Stomach (tissue), 9 donors: ENCODE data around the gene HDAC9. TPM values are rescaled to one million over a fixed set of nuclear protein-coding genes. Genes with fewer than 3 reads are reported as not detected.

Experiments
- DNase-seq, 2 donors: peaks; one replicate each; pipeline versions ENCODE4 v3.0.0 to v3.0.0-alpha.2; 2013 to 2019
- H3K27ac ChIP-seq, 5 donors: fragments of 200-600 bp in 4 of 5; sonication (generic) in 4 of 5; one replicate each; pipeline ENCODE4 v1.5.1; 2013 to 2019; ENCODE audit warnings: mild to moderate bottlenecking in 1 of 5, moderate library complexity in 1 of 5
- H3K27me3 ChIP-seq, 3 donors: fragments of 200-600 bp; sonication (generic); one replicate each; pipeline ENCODE4 v1.5.1; 2017 to 2019; ENCODE audit warnings: mixed run types in 1 of 3
- H3K36me3 ChIP-seq, 4 donors: fragments of 200-600 bp; sonication (generic); 1 replicate in 3 of 4; 2 replicates in 1 of 4; pipeline ENCODE4 v1.5.1; 2016 to 2019
- H3K4me1 ChIP-seq, 4 donors: fragments of 200-600 bp; sonication (generic); one replicate each; pipeline ENCODE4 v1.5.1; 2016 to 2019
- H3K4me3 ChIP-seq, 4 donors: fragments of 200-600 bp; sonication (generic) in 3 of 4; one replicate each; pipeline ENCODE4 v1.5.1; 2016 to 2019; ENCODE audit warnings: mild to moderate bottlenecking in 1 of 4
- H3K9me3 ChIP-seq, 4 donors: fragments of 200-600 bp; sonication (generic); one replicate each; pipeline ENCODE4 v1.5.1; 2016 to 2019
- CTCF ChIP-seq, 7 experiments: fragments of 450-650 bp in 4 of 7; fragments of 200-600 bp in 3 of 7; sonication (generic) in 3 of 7; IDR thresholded peaks; one replicate each; pipeline ENCODE4 v1.5.1; 2016 to 2019; ENCODE audit warnings: antibody characterized with exemption in 7 of 7, control low read depth in 2 of 7, mild to moderate bottlenecking in 1 of 7
- EP300 ChIP-seq: sonication (generic); formaldehyde crosslinking; IDR thresholded peaks from one replicate; pipeline ENCODE4 v1.6.1; 2017; ENCODE audit warnings: antibody characterized with exemption
- POLR2A ChIP-seq, 4 donors: fragments of 450-650 bp; IDR thresholded peaks; one replicate each; pipeline ENCODE4 v1.6.1; 2016; ENCODE audit warnings: antibody characterized with exemption in 4 of 4, control low read depth in 2 of 4, mild to moderate bottlenecking in 1 of 4, moderate library complexity in 1 of 4
- POLR2AphosphoS5 ChIP-seq, 3 donors: sonication (generic); formaldehyde crosslinking; IDR thresholded peaks; one replicate each; pipeline ENCODE4 v1.6.1; 2016; ENCODE audit warnings: antibody characterized with exemption in 3 of 3
- WGBS, 5 donors: extraction: QIAGEN DNeasy Blood & Tissue Kit in 3 of 5; methylation state at CpG; one replicate each; pipeline versions ENCODE4 v1.1.5 to v1.1.7; 2013 to 2018; 5-methylcytosine and 5-hydroxymethylcytosine counted together
- intact Hi-C: fragments of 100-400 bp; cut with DNase I; formaldehyde crosslinking; loops from one replicate; pipeline ENCODE4 v1.15.1; 2023; ENCODE audit warnings: low total_unique reads
- polyA plus RNA-seq, 3 donors: library from polyadenylated mRNA; stranded (reverse); fragments of 200-250 nt; gene quantifications; one replicate each; pipeline ENCODE4 v1.2.3, GENCODE V29; 2013
- total RNA-seq, 5 donors: library from RNA; depleted of rRNA; stranded (reverse); fragments of >200 nt; gene quantifications; one replicate each; pipeline versions ENCODE4 v1.1.0 to v1.2.3, GENCODE V29; 2014 to 2016
- donor health status: healthy with polysubstance abuse.
- donor health status: Bipolar disorder and iron deficiency.
- donor health status: healthy.

The HDAC9 gene
- total and polyA plus RNA-seq, 8 donors: 1.4 to 60.0 (median 9.8) TPM

GRCh38 chr7:18771834-18772566 is 276.5 kb downstream of the HDAC9 start:
- DNase-seq: no peak
- H3K36me3 ChIP-seq: no peaks in the 10 kb centered on the region
- WGBS, 5 donors: 52 to 74% (median 71%) methylated on average over 2 of the region's 2 CpGs

DNA sequence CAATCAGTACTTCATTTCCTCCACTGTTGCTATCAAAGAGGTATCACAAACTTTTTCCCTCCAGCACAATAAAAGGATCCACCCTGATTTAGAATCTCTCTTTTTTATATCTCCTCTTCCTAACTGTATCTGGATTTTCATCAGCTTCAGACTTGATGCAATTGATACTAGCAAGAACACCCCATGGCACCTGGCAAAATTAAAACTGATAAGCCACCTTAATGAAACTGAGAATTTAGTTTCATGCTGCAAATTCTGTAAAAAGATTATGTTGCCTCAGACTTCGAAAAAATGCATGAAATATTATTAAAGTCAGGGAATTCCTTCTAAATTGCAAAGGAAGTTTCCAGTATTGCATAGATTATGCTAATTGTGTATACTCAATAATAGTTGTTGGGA is 277.0 kb downstream of the HDAC9 start:
- no peaks in the 10 kb centered on the region for H3K9me3 ChIP-seq
- no peaks in the 10 kb centered on the region for H3K4me1 ChIP-seq
- H3K36me3 ChIP-seq: no peaks in the 10 kb centered on the region
- no peak for TF ChIP-seq POLR2A (IDR thresholded peaks at IDR 0.05)
- no peak for TF ChIP-seq POLR2AphosphoS5 (IDR thresholded peaks at IDR 0.05)
- TF ChIP-seq CTCF (IDR thresholded peaks at IDR 0.05): no peak
- TF ChIP-seq EP300: no peak
- H3K27ac ChIP-seq: no peak overlapping the region
- intact Hi-C loops: no loop called here
- DNase-seq: no peak
- WGBS, 5 donors: 75 to 98% (median 84%) methylated on average over 1 of the region's 1 CpG
- H3K4me3 ChIP-seq: no peak overlapping the region
- no peaks in the 10 kb centered on the region for H3K27me3 ChIP-seq

More at GRCh38 chr7:18771834-18772566, 276.5 kb downstream of the HDAC9 start:
- Histone ChIP-seq H3K27ac (no peak overlapping the region), H3K9me3 (no peaks in the 10 kb centered on the region), H3K4me3 (no peak overlapping the region), H3K27me3 (no peaks in the 10 kb centered on the region), H3K4me1 (no peaks in the 10 kb centered on the region)
- intact Hi-C loops: no loop called here
- TF ChIP-seq POLR2A (IDR thresholded peaks at IDR 0.05): no peak

GRCh38 chr7:18777314-18777713 is 281.8 kb downstream of the HDAC9 start:
- no peaks in the 10 kb centered on the region for H3K36me3 ChIP-seq
- intact Hi-C loops: no loop called here
- H3K4me3 ChIP-seq: no peak overlapping the region
- H3K27ac ChIP-seq: no peak overlapping the region
- no peak for DNase-seq
- H3K9me3 ChIP-seq: no peaks in the 10 kb centered on the region
- no peaks in the 10 kb centered on the region for H3K4me1 ChIP-seq
- no peaks in the 10 kb centered on the region for H3K27me3 ChIP-seq
- TF ChIP-seq POLR2A (IDR thresholded peaks at IDR 0.05): no peak
- TF ChIP-seq POLR2AphosphoS5 (IDR thresholded peaks at IDR 0.05): no peak
- no peak for TF ChIP-seq CTCF (IDR thresholded peaks at IDR 0.05)
- TF ChIP-seq EP300: no peak
- 81 to 97% (median 87%) methylated on average over 2 of the region's 2 CpGs for WGBS, 5 donors

GRCh38 chr7:18778594-18778993 is 283.0 kb downstream of the HDAC9 start:
- DNase-seq: no peak
- intact Hi-C loops: no loop called here
- TF ChIP-seq CTCF (IDR thresholded peaks at IDR 0.05): no peak
- TF ChIP-seq POLR2A (IDR thresholded peaks at IDR 0.05): no peak
- no peak for TF ChIP-seq EP300
- no peak for TF ChIP-seq POLR2AphosphoS5 (IDR thresholded peaks at IDR 0.05)
- no peaks in the 10 kb centered on the region for H3K36me3 ChIP-seq
- 57 to 86% (median 72%) methylated on average over 3 of the region's 3 CpGs for WGBS, 5 donors
- H3K4me1 ChIP-seq: no peaks in the 10 kb centered on the region
- no peak overlapping the region for H3K4me3 ChIP-seq
- no peaks in the 10 kb centered on the region for H3K27me3 ChIP-seq
- H3K27ac ChIP-seq: no peak overlapping the region
- H3K9me3 ChIP-seq: no peaks in the 10 kb centered on the region

DNA sequence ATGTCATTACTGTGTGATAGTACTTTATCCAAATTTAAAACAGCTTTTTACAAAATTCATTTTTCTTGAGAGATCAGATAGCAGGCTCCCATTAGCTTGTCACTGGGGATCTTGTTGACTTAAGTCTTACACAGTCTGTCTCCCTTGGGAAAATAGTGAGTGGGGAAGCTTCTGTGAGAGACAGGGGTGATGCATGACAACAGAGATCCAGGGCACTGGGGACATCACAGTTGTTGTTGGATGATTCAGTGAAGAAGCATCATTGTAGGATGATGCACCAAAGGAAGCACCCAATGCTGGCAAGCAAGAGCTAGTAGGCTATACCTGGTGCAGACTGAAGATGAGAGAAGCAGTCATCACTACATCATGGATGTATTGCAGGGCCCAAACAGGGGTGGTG is 284.7 kb downstream of the HDAC9 start:
- H3K4me1 ChIP-seq: no peaks in the 10 kb centered on the region
- no peaks in the 10 kb centered on the region for H3K36me3 ChIP-seq
- H3K9me3 ChIP-seq: no peaks in the 10 kb centered on the region
- H3K27ac ChIP-seq: no peak overlapping the region
- no peak overlapping the region for H3K4me3 ChIP-seq
- no peaks in the 10 kb centered on the region for H3K27me3 ChIP-seq
- intact Hi-C loops: no loop called here
- no peak for TF ChIP-seq CTCF (IDR thresholded peaks at IDR 0.05)
- TF ChIP-seq POLR2AphosphoS5 (IDR thresholded peaks at IDR 0.05): no peak
- no peak for TF ChIP-seq POLR2A (IDR thresholded peaks at IDR 0.05)
- no peak for TF ChIP-seq EP300
- no peak for DNase-seq
